K562 (cell line): ENCODE data around the gene ARF1. TPM values are rescaled to one million over a fixed set of nuclear protein-coding genes. Genes with fewer than 3 reads are reported as not detected.

Source experiments
- GATAD2A ChIP-seq: fragments of 450-650 bp; IDR thresholded peaks from 2 replicates; pipeline ENCODE4 v1.6.1; 2017
- HDGF ChIP-seq: fragments of 450-650 bp; IDR thresholded peaks from 2 replicates; pipeline ENCODE4 v1.6.1; 2016
- PPARD ChIP-seq: fragments of 250-450 bp; sonication (Bioruptor Pico); IDR thresholded peaks from 2 replicates; pipeline ENCODE4 v1.8.0; 2022; ENCODE audit warnings: inconsistent platforms, mild to moderate bottlenecking, moderate library complexity
- polyA plus RNA-seq, 8 experiments: library from polyadenylated mRNA; depleted of rRNA in 4 of 8; stranded (reverse) in 5 of 8; unstranded in 3 of 8; fragments of >200 nt; fragmentation: Nextera tagmentation in 2 of 8; fragmentation: Illumina TruSeq in 1 of 8; extraction: Ambion mirVana in 2 of 8; extraction: Trizol in 1 of 8; gene quantifications; 2 replicates each; pipeline versions ENCODE4 v1.2.1 to v1.2.3, GENCODE V29; 2011 to 2014; ENCODE audit warnings: inconsistent platforms in 1 of 8, missing spikeins in 1 of 8
- total RNA-seq, 7 experiments: library from RNA; depleted of rRNA in 6 of 7; stranded (reverse); fragments of >200 nt in 6 of 7; fragmentation: Illumina TruSeq in 2 of 7; extraction: Trizol in 2 of 7; gene quantifications; 2 replicates each; pipeline versions ENCODE4 v1.2.1 to v1.2.3, GENCODE V29; 2011 to 2021; ENCODE audit warnings: low replicate concordance in 1 of 7
- TF ChIP-seq, protein P1 (sequence below): sonication (generic); formaldehyde crosslinking; IDR thresholded peaks from 2 replicates; pipeline ENCODE4 v1.8.0; 2022; ENCODE audit warnings: mild to moderate bottlenecking, missing genetic modification reagents
- TF ChIP-seq, protein P2 (sequence below): IDR thresholded peaks from 3 replicates; pipeline ENCODE4 v1.6.1; 2011; ENCODE audit warnings: borderline replicate concordance, mild to moderate bottlenecking; ENCODE audit not compliant: insufficient read length, insufficient read depth
- TF ChIP-seq, protein P3 (sequence below): IDR thresholded peaks from 2 replicates; pipeline ENCODE4 v1.6.1; 2016; ENCODE audit warnings: missing genetic modification characterization, missing compliant biosample characterization
- TF ChIP-seq, protein P4 (sequence below), 2 experiments: fragments of 450-650 bp; conservative IDR thresholded peaks; 2 replicates each; pipeline ENCODE4 v1.6.1; 2017; ENCODE audit warnings: mild to moderate bottlenecking in 2 of 2, moderate library complexity in 2 of 2
- TF ChIP-seq, protein P5 (sequence below): conservative IDR thresholded peaks from 2 replicates; pipeline ENCODE4 v1.6.1; 2011; ENCODE audit warnings: low read depth, mild to moderate bottlenecking, low read length; ENCODE audit not compliant: control insufficient read depth

The ARF1 gene
- total and polyA plus RNA-seq, 9 of the 15 experiments (the other 6 are each of a cell fraction or from before 2014, with no cell fraction given) = 69.8 to 593 (median 325) TPM

DNA sequence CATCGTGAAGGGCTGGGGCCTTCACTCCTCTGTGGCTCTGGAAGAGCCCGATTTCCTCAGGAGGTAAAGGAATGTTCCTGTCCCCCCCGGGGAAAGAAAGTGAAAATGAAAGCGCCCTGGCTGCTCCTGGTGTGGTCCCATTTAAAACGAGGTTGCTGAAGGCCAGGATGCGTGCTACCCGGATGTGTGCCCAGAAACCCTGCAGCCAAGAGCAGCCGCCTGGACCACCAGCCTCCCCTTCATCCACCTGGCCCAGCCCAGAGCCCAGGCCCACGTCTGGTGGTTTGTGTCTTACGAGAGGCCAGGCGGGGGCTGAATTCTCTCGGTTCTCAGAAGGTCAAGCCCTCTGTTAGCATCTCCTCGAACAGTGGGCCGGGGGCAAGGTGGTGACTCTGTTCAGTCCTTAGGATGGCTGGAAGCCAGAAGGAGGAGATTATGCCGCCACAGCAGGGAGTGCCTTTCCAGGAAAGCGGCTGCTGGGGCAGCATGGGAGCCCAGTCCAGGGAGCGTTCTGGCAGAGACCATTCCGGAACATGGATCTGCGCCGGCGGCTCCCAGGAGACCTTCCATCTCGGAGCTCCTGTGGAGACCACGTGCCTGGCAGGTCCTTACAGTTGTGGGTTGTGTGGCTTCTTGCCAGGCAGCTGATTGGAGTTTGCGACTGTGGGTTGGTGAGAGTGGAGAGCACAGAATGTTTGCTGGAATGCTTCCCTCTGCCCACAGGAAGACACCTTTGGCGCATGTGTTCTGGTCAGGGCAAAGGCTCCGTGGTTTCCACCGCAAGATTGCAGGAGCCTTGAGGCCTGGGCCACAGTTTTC is 58.9 kb downstream of the ARF1 start (continued):
- TF ChIP-seq, protein P1, sequence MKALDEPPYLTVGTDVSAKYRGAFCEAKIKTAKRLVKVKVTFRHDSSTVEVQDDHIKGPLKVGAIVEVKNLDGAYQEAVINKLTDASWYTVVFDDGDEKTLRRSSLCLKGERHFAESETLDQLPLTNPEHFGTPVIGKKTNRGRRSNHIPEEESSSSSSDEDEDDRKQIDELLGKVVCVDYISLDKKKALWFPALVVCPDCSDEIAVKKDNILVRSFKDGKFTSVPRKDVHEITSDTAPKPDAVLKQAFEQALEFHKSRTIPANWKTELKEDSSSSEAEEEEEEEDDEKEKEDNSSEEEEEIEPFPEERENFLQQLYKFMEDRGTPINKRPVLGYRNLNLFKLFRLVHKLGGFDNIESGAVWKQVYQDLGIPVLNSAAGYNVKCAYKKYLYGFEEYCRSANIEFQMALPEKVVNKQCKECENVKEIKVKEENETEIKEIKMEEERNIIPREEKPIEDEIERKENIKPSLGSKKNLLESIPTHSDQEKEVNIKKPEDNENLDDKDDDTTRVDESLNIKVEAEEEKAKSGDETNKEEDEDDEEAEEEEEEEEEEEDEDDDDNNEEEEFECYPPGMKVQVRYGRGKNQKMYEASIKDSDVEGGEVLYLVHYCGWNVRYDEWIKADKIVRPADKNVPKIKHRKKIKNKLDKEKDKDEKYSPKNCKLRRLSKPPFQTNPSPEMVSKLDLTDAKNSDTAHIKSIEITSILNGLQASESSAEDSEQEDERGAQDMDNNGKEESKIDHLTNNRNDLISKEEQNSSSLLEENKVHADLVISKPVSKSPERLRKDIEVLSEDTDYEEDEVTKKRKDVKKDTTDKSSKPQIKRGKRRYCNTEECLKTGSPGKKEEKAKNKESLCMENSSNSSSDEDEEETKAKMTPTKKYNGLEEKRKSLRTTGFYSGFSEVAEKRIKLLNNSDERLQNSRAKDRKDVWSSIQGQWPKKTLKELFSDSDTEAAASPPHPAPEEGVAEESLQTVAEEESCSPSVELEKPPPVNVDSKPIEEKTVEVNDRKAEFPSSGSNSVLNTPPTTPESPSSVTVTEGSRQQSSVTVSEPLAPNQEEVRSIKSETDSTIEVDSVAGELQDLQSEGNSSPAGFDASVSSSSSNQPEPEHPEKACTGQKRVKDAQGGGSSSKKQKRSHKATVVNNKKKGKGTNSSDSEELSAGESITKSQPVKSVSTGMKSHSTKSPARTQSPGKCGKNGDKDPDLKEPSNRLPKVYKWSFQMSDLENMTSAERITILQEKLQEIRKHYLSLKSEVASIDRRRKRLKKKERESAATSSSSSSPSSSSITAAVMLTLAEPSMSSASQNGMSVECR (CRISPR knock-in tag) = peak; percentile 64; the same call in 1 of the 2 replicates
- TF ChIP-seq PPARD (CRISPR knock-in tag) (no peak), GATAD2A (no peak), HDGF (no peak)
- TF ChIP-seq, protein P2, sequence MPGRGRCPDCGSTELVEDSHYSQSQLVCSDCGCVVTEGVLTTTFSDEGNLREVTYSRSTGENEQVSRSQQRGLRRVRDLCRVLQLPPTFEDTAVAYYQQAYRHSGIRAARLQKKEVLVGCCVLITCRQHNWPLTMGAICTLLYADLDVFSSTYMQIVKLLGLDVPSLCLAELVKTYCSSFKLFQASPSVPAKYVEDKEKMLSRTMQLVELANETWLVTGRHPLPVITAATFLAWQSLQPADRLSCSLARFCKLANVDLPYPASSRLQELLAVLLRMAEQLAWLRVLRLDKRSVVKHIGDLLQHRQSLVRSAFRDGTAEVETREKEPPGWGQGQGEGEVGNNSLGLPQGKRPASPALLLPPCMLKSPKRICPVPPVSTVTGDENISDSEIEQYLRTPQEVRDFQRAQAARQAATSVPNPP = no peak
- TF ChIP-seq, protein P3, sequence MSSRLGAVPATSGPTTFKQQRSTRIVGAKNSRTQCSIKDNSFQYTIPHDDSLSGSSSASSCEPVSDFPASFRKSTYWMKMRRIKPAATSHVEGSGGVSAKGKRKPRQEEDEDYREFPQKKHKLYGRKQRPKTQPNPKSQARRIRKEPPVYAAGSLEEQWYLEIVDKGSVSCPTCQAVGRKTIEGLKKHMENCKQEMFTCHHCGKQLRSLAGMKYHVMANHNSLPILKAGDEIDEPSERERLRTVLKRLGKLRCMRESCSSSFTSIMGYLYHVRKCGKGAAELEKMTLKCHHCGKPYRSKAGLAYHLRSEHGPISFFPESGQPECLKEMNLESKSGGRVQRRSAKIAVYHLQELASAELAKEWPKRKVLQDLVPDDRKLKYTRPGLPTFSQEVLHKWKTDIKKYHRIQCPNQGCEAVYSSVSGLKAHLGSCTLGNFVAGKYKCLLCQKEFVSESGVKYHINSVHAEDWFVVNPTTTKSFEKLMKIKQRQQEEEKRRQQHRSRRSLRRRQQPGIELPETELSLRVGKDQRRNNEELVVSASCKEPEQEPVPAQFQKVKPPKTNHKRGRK (tag) = no peak
- TF ChIP-seq, protein P4, sequence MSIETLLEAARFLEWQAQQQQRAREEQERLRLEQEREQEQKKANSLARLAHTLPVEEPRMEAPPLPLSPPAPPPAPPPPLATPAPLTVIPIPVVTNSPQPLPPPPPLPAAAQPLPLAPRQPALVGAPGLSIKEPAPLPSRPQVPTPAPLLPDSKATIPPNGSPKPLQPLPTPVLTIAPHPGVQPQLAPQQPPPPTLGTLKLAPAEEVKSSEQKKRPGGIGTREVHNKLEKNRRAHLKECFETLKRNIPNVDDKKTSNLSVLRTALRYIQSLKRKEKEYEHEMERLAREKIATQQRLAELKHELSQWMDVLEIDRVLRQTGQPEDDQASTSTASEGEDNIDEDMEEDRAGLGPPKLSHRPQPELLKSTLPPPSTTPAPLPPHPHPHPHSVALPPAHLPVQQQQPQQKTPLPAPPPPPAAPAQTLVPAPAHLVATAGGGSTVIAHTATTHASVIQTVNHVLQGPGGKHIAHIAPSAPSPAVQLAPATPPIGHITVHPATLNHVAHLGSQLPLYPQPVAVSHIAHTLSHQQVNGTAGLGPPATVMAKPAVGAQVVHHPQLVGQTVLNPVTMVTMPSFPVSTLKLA (conservative IDR thresholded peaks at IDR 0.05) = peak in 1 of 2 experiments; percentile 52; a peak in 2 of 4 replicates
- TF ChIP-seq, protein P5, sequence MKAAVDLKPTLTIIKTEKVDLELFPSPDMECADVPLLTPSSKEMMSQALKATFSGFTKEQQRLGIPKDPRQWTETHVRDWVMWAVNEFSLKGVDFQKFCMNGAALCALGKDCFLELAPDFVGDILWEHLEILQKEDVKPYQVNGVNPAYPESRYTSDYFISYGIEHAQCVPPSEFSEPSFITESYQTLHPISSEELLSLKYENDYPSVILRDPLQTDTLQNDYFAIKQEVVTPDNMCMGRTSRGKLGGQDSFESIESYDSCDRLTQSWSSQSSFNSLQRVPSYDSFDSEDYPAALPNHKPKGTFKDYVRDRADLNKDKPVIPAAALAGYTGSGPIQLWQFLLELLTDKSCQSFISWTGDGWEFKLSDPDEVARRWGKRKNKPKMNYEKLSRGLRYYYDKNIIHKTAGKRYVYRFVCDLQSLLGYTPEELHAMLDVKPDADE = no peak
